ENCODE results near the gene NFATC2.

The NFATC2 gene

DNA sequence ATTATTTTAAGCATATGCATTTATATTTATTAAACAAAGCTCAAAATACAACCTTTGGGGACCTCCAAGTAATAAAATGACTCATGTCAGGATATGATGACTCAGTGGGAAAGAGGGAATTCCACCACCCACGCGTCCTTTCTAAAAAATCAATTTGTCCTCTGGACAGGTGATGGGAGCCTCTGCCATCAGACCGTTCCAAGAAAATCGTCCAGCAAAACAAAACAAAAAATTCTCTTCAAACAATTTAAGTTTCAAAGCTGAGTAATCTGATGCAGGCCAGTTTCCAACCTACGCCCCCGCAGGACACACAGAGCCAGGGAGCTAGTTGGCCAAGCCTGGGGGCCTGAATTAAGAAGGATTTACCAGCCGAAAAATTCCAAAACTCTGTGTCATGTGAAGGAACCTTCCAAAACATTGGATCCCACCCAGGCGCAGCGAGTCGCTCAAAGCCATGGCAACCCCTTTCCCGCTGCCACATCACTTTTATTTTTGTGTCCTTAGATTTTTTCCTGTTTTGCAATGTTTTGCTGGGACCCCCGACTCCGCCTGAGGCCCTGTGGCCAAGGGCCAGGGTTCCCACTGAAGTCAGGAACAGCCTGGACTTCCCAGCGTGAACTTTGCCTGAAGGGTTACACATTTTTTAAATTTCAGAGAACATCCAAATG, 95.3 kb downstream of the NFATC2 start:
- DNase-seq = no peak

DNA sequence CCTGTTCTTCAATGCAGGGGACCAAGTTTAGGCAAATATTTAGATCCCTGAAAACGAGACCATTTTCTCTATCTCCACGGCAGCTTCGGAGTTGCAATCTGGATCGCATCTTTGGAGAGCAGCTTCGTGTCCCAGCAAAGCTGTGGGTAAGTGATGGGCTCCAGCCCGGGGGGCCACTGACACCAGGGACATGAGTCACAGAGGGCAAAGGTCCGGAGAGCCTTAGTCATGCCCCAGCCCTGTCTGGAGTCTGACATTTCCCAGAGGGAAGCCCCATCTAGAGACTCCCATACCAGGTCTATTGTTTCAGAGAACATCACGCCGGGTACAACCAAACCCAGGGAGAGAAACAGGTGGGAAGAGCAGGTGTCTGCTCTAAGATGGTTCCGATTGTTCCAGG, 95.9 kb downstream of the NFATC2 start:
- no peak for DNase-seq

DNA sequence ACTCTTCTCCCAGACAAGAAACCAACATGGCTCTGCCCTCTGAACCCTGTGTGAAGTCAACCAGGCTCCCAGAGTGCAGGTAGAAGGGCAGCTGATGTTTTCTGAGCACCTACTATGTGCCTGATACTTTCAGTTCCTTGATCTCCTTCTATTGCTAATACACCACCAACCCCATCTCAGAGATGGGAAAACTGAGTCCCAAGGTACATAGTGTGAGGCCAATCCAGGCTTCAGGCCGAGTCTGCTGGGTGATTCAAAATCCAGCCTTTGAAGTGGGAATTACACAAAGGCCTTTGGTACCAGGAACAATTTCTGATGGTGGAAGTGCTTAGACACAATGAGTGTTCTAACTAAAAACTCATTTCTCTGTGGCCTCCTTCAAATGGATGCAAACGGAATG, 96.3 kb downstream of the NFATC2 start:
- no peak for DNase-seq

DNA sequence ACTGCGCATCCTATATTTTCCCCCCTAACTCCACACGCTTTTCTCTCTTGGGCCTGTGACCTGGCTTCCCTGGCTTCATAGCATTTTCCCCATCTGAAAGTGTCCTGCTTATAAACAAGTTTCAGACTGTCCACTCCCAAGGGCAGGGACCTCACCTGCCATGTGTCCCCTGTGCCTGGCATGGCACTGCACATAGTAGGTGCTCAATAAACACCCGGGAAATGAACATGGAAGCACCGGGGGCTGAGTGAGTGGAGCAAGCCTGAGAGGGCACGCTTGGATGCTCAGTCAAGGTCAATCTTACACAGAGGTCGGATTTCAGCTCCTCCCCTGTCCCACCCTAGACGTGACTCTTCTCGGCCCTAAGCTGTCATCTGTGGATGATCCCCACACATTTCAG, 96.9 kb downstream of the NFATC2 start:
- no peak for DNase-seq

DNA sequence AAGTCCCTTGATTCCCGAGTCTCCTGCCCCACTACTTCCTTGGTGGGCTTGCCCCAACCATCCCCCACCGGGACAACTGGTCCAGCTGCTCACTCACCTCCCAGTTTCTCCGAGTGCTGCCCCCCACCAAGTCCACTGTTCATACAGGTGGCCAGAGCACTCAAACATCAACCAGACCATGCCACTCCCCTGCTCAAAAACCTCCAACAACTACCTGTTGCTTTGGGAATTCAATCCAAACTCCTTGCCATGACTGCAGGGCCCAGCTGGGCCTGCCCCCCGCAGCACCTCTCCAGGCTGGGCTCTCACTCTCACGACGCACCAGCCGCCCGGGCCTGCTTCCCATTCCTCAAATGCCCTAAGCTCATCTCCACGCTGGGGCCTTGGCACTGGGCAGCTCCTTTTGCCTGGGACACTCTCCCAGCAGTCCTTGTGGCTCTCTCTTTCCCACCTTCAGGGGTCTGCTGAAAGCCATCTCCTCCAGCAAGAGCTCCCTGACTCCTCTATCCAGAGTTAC, 97.5 kb downstream of the NFATC2 start:
- no peak for DNase-seq

DNA sequence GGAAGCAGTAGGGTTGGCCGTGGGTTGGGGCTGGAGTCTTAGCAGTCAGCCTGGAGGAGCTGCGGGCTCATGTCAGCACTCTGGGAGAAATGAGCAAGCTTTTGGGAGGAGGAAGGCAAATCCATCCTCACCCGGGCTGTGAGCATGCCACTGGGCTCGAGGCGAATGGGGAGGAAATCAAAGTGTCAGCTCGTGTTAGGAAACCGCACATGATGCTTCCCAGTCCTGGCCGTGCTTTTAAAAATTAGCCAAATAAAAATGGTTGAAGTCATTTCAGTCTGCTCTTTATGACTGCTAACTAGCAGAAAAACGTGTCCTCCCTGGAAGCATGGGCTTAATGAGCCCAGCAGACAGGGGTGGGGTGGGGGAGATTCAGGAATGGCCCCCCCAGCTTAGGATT, 98.1 kb downstream of the NFATC2 start:
- DNase-seq = no peak

DNA sequence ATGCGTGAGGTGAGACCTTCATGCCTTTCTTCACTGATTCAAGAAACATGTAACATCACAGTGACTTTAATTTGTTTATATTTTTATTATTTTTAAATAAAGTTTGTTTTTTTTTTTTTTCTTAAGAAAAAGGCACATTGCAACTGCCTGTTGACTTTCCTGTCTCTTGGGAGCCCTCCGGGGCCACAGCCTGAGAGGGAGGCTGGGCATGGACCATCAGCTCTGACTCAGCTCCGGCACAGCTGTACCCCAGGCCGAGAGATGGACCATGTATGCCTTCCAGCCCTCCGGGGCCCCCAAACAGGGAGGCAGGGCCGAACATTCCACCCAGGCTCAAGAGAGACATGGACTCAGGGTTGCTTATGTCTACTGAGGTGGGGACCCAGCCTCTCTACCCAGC, 99.9 kb downstream of the NFATC2 start:
- DNase-seq = no peak

DNA sequence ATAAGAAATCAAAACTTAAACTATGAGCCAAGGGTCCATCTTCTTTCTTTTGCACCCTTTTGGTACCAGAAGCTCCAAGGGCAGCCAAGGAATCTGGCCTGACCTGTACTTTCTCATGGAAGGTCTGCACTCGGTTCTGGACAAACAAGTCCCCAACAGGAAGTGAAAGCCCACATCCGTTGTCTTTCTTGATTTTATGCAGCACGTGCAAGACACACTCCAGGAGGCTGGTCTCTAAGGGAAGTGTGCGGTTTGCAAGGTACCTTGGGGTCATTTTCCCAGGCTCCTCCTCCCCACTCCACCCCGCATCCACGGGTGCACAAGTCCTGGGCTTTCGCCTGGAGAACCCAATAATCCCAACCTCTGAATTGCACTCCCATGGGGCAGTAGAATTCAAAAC, 101.9 kb downstream of the NFATC2 start:
- no peak for DNase-seq

DNA sequence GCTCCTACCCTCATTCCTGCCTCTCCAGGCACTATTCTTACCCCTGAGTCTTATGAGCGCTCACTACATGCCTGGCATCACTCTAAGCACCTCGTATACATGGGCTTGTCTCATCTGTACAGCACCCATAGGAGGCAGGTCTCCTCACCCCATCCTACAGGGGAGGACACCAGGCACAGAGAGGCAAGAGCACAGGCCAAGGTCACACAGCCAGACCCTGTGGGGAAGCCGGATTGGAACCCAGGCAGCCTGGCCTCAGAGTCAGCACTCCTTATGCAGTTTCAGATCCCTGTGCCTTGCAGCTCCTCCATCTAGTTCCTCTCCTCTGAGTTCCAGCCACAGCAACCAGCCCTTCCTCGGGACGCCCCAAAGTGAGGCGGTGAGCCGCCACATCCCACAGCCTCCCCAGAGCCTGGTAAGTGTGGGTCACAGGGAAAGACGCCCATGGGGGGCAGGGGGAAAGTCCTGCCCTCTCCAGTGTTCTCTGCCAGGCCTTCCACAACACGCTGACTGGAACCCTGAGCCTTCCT, 103.3 kb downstream of the NFATC2 start:
- no peak for DNase-seq

DNA sequence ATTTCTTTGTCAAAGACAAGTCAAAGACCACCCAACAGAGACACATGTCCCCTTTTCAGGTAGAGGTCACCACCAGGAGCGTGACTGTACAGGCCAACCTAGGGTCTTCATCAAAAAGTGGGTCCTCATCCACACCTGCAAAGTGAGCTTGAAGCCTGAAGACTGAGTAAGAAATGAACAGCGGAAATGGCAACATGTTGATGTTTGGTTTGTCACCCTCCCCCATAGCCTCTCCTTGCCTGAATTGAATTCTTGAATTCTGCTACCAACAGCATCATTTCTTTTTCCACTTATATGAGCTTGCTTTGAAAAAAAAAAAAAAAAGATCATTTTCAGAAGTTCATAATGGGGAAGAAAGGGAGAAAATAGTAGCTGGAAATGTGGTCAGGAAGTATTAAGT, 104.4 kb downstream of the NFATC2 start:
- no peak for DNase-seq

DNA sequence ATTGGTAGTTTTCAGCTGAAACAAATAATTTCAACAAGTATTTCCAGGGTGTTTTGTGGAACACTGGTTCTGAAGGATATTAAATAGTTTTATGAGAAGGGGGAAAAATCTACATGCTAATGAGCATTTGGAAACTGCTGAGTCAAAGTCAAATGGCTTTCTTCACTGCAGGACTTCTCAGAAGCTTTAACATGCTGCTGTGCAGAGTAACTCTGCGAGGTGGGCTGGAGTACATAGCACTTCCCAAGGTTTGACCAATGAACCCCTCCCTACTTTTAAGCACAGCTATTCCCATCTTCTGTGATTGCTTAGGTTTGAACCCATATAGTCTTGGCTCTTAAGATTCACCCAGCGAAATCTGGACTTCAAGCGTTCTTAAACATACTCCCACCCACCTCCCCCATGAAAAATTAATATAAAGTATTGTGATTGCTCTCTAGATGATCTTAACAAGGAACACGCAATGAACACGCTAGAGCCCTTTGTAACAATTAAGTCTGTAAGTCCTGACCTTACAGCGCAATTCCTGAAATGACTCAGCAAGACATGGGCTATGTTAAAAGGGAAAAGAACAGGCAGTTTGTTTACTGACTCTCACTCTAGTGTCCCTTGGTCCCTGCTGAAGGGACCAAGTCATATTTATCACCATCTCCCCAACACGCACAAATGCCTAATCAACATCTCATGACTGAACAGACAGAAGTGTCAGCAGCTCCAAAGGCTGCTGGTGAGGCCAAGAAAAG, 105.2 kb downstream of the NFATC2 start:
- no peak for DNase-seq

DNA sequence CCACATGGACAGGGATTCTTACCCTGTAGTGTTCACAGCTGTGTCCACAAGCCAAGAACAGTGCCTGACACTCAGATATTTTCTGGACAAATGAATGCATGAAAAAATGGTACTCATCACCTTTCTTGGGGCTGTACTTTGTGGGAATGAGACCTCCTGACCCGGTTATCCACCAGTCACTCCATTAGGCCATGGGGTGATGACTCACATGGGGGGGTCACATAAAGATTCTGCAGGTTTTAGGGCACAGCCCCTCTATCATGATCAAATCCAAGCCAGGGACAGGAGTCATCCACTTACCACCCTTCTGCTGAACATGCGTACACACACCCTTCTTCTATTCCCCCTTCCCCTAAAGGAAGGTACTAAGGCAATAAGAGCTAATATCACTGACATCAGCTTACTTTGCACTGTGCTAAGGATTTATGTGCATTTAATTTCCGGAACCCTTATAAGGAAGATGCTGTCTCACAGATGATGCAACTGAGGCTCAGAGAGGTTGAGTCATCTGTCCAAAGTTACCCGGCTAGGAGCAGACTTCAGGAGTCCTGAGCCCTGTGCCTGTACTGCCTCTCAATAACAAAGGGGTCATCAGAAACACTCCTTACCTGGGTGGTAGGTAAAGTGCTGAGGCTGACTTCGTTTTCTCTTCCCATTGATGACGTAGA, 107.8 kb downstream of the NFATC2 start:
- peak; percentile 64 for DNase-seq

DNA sequence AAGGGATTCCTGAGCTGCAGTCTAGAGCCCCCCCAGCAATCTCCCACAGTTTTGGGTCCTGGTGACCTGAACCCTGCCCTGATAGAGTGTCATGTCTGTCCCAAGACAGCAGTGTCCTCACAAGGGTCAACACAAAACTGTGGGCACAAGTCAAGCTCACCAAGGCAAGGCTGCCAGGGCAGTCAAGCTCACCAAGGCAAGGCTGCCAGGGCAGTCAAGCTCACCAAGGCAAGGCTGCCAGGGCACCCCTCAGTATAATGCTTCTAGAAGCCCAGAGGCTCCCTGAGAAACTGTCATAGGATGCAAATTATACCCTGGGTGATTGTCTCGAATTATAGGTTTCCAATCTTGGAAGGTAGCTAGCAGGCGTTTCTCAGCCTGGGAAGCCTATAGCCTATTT, 108.5 kb downstream of the NFATC2 start:
- DNase-seq = no peak

DNA sequence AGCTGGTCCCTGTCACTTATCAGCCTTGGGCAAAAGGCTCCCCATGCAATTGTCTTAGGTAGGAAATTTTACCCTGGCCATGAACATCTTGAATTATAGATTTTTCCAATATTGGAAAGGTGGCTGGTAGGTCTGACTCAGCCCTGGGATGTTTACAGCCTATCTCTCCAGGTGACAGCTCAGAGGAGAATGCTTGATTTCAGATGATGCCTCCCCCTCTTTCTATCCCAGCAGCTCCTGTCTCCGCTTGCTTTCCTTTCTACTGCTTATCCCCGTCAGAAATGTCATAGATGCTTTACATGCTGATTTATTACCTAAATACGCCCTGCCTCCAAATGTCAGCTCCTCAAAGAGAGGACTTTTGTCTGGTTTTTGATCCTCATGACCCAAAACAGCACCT, 109.6 kb downstream of the NFATC2 start:
- no peak for DNase-seq

DNA sequence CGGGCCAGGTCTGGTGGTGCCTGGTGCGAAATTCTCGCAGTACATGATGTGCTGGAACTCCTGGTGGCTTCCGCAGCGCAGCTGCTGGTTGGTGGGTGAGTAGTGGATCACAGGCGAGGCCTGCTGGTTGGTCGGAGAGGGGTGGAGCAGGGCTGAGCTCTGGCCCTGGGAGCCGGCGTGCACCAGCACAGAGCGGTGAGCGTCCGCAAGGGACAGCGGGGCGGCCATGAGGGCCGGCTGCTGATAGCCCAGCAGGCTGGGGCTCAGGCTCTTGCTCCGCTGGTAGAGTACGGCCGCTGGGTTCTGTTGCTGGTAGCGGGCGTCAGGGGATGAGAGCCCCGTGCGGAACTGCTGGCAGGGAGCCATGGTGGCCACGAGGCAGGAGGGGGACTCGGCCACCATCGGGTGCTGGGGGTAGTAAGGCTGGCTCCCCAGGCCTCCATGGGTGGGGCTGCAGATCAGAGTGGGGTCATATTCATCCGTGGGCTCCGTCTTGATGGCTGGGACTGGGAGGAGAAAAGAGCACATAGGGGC, 110.2 kb downstream of the NFATC2 start:
- DNase-seq = no peak

DNA sequence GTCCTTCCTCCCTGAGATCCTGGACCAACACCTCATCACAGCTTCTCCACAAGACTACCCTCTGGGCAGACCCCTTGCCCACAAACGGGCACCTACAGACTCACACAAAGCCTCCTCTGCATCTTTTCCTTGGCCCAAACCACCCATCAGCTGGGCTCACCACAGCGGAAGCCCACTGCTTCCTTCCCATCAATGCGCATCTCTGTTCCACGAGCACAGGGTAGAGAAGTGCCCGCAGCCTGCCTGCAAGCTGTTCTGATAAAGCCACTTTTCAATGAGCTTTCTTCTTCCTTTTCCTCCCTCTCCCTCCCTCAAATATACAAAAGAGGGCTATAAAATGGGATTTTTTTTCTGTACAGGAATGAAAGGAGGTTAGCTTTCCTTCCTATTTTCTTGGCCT, 111.2 kb downstream of the NFATC2 start:
- no peak for DNase-seq

DNA sequence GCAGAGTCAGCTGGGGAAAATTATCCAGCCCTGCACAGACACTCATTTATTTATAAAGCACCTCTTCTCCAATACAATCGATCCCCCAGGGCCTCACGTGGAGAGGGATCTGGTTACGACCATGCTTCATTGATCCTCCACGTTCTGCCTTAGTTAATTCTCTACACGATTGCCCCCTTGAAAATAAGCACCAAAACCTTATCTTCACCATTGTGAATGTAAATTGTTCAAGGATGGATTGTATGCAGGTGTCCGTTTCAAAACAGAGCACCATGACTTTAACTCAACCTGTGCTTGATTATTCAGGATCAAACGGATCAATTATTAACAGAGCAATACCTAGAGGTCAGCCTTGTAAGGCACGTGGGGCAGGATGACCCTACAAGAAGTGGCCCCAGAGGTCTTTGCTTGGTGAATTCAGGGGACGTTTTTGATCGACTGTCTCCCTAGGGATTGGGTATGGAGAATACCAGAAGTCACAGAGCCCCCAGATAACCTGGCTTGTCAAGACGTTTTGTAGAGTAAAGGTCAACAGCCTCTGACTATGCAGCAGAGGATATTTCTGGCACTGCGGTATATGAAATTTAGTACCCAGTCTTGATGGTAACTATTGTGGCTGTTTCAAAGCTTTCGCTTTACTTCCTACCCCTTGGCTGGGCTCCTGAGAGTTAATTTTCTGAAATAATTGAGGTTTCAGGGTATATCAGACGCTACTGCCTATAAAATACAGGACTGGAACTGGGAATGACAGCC, 112.1 kb downstream of the NFATC2 start:
- no peak for DNase-seq

DNA sequence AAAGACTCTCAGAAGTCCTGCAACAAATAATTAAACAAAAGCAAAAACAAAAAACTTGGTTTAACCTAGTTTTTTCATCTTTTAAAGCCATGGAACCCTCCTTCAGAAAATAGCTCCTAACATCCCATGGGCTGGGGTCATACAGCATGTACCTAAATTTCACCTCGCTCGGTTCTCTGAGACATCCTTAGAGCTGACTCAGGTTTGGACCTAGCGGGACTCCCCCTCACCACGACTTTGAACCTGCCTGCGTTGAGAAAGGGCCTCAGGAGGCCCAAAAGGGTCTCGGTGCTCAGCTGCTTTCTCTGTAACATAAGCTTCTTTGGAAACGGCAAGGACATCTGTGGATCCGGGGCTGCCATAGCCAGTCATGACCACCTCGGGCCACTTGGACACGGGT, 112.8 kb downstream of the NFATC2 start:
- no peak for DNase-seq

DNA sequence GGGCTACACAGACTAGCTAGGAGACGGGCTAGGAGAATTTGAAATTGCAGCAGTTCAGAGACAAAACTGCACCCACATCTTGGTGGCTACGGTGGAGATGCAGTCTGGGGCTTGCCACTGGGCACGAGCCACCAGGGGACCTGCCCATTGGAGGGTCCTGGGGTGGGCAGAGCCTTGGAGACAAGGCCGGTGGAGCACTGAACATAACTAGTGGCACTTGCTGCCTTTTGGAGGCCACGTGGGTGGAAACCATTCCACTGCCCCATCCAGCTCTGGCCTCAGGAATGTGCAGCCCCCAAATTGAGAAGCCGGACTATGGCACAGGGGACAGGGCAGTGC, 113.4 kb downstream of the NFATC2 start:
- no peak for DNase-seq

DNA sequence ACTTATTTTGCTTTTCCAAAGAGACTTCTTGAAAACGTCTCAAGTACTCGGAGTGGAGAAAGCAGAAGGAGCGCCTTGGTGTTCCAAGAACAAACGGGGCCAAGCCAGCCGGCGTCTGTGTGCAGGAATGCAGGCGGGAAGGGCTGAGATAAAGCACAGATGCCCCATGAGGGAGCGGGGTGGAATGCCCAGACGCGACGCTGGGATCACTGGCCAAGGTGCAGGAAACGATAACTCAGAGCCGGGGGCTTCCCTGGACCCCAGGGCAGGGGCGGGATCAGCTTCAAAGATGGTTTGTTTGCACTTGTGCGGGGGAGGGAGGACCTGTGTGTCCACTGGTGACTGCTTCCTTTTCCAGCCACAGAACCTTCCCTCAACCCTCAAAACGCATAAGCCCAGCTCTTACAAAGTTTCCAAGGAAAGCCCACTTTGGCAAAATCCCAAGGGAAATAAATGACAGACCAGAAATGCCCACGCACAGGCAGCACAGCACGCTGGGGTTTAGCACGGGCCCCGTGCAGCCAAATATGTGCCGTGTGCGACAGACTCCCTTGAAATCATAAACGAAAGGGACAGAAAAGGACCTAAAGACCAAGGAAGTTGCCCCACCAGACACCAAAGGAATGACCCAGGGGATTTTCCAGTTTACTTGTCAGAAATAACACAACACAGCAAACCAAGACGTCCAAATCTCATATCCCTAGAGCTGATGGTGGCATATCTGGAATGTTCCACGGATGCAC, 113.9 kb downstream of the NFATC2 start:
- DNase-seq = no peak

DNA sequence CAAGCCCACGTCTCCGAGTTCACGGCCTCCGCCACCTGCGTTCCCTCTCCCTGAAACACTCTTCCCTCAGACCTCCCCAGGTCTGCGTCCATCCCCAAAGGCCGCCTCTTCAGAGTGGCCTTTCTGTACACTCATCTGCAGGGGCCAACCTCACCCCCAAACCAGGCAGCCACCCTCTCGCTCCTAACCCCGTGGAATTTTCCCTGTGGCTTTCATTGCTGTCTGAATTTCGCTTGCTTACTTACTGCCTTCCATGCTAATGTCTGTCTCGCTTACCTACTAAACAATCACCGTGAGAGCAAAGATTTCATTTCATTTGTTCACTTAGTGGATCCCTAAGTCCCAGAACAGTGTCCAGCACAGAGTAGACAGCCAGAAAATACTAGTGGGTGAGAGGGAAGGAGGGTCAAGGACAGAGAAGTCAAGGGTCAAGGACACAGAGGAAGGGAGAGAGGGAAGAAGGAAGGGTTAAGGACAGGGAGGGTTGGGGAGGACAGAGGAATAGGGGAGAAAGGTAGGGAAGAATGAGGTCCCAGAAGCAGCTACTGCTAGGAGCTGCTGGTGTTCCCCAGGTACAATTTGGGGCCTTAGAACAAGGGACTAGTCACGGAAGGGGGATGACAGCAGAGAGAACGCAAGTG, 114.7 kb downstream of the NFATC2 start:
- no peak for DNase-seq
